Memory B cell (primary cell): Measurements from ENCODE around the gene SPOCD1.
"Not testable (repeated sequence)": the region's sequence is repeated elsewhere in the genome, so short reads cannot be mapped to it uniquely, and the experiment has no call there.

Experiments
- ATAC-seq: fragments of 150-1000 bp; cut with Tn5 transposase; 2 replicates; pipeline ENCODE4 v1.10.0; 2021; ENCODE audit warnings: low read depth, mild to moderate bottlenecking, moderate library complexity
- DNase-seq, 2 donors: peaks; one replicate each; pipeline ENCODE4 v3.0.0; 2022; ENCODE audit warnings: low spot score in 2 of 2
- H3K27ac Mint-ChIP-seq: one replicate; pipeline ENCODE4 v1.8.0; 2022; ENCODE audit warnings: mild to moderate bottlenecking, moderate library complexity, mixed read lengths
- H3K27me3 Mint-ChIP-seq: one replicate; pipeline ENCODE4 v1.8.0; 2022; ENCODE audit warnings: mixed read lengths
- H3K36me3 Mint-ChIP-seq: one replicate; pipeline ENCODE4 v1.8.0; 2022; ENCODE audit warnings: mild to moderate bottlenecking, mixed read lengths
- H3K4me1 Mint-ChIP-seq: one replicate; pipeline ENCODE4 v1.8.0; 2022; ENCODE audit warnings: mixed read lengths
- H3K4me3 Mint-ChIP-seq: one replicate; pipeline ENCODE4 v1.8.0; 2022; ENCODE audit warnings: mild to moderate bottlenecking, moderate library complexity, mixed read lengths
- H3K9me3 Mint-ChIP-seq: one replicate; pipeline ENCODE4 v1.8.0; 2022; ENCODE audit warnings: mixed read lengths

Gene SPOCD1

GRCh38 chr1:31816501-31816900 lies 679 bp upstream of the SPOCD1 start:
- H3K27me3 Mint-ChIP-seq, DNase-seq, ATAC-seq, H3K4me3 Mint-ChIP-seq, H3K9me3 Mint-ChIP-seq, H3K36me3 Mint-ChIP-seq, H3K27ac Mint-ChIP-seq: not testable (repeated sequence)
- peaks cover 16% of the 10 kb centered on the region for H3K4me1 Mint-ChIP-seq

DNA sequence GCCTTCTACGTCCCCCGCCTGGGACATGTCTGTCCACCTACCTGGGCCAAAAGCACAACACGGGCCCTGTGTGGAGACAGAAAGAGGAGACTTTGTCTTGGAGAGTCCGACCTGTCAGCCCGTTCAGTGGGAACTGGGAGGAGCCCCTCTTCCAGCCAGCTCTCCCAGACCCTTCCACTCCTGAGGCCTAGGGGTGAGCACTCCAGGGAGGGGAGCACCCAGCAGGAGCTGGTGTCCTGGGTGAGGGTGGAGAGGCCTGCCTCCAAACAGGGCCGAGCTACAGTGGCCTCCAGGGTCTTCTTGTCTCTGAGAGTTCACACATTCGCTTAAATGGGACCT lies 546 bp downstream of the SPOCD1 start:
- no peaks in the 10 kb centered on the region for H3K36me3 Mint-ChIP-seq
- H3K27me3 Mint-ChIP-seq = no peaks in the 10 kb centered on the region
- H3K27ac Mint-ChIP-seq = no peak overlapping the region
- ATAC-seq = no peak
- no peak overlapping the region for H3K4me3 Mint-ChIP-seq
- DNase-seq = no peak
- peaks cover 16% of the 10 kb centered on the region for H3K4me1 Mint-ChIP-seq
- H3K9me3 Mint-ChIP-seq = no peaks in the 10 kb centered on the region

GRCh38 chr1:31814631-31815306 lies 1.1 kb downstream of the SPOCD1 start:
- Mint-ChIP-seq H3K4me1 (peaks cover 16% of the 10 kb centered on the region), H3K27me3 (no peaks in the 10 kb centered on the region), H3K9me3 (no peaks in the 10 kb centered on the region), H3K4me3 (no peak overlapping the region), H3K36me3 (no peaks in the 10 kb centered on the region), H3K27ac (peak overlapping the region; percentile 41)
- DNase-seq (no peak), ATAC-seq (no peak)

GRCh38 chr1:31814041-31814511 lies 1.7 kb downstream of the SPOCD1 start:
- H3K9me3 Mint-ChIP-seq = no peaks in the 10 kb centered on the region
- peaks cover 16% of the 10 kb centered on the region for H3K4me1 Mint-ChIP-seq
- H3K27ac Mint-ChIP-seq = peak overlapping the region; percentile 41
- no peak for DNase-seq
- no peaks in the 10 kb centered on the region for H3K27me3 Mint-ChIP-seq
- ATAC-seq = no peak
- no peak overlapping the region for H3K4me3 Mint-ChIP-seq
- H3K36me3 Mint-ChIP-seq = no peaks in the 10 kb centered on the region

GRCh38 chr1:31812158-31812829 lies 3.5 kb downstream of the SPOCD1 start:
- DNase-seq (no peak), ATAC-seq (no peak)
- Mint-ChIP-seq H3K27me3 (no peaks in the 10 kb centered on the region), H3K9me3 (no peaks in the 10 kb centered on the region), H3K27ac (no peak overlapping the region), H3K4me3 (no peak overlapping the region), H3K4me1 (peaks cover 13% of the 10 kb centered on the region), H3K36me3 (no peaks in the 10 kb centered on the region)

GRCh38 chr1:31811605-31812004 lies 4.2 kb downstream of the SPOCD1 start:
- Mint-ChIP-seq H3K27ac (no peak overlapping the region), H3K4me3 (no peak overlapping the region), H3K4me1 (peaks cover 13% of the 10 kb centered on the region), H3K27me3 (no peaks in the 10 kb centered on the region), H3K9me3 (no peaks in the 10 kb centered on the region), H3K36me3 (no peaks in the 10 kb centered on the region)
- DNase-seq (no peak), ATAC-seq (no peak)

GRCh38 chr1:31809698-31810097 lies 6.1 kb downstream of the SPOCD1 start:
- Mint-ChIP-seq H3K4me1 (peaks cover 8% of the 10 kb centered on the region), H3K36me3 (no peaks in the 10 kb centered on the region), H3K27me3 (no peaks in the 10 kb centered on the region), H3K4me3 (no peak overlapping the region), H3K9me3 (no peaks in the 10 kb centered on the region), H3K27ac (no peak overlapping the region)
- DNase-seq (no peak), ATAC-seq (no peak)

DNA sequence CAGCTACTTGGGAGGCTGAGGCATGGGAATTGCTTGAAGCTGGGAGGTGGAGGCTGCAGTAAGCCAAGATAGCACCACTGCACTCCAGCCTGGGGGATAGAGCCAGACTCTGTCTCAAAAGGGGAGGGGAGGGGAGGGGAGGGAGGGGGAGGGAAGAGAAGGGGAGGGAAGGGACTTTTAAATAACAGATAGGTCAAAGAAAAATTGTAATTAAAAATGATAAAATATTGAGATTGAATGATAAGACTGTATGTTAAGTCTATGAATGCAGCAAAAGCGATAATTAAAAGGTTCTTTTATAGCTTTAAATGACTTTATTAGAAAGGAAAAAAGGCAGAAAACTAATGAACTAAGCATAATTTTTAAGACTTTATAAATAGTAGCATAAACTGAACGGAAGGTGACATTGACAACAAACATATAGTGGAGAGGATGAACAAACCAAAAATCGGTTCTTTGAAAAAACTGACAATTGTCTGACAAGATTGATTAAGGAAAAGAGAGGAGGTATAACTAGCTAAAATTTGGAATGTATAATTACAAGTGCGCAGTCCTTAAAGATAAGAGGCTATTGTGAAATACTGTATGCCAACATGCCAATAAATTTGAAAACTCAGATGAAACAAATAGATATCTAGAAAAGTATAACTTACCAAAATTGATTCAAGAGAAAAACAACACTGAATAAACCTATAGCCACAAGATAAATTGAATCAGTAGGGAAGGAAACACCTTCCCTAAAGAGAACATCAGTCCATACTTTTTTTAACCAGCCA lies 8.4 kb downstream of the SPOCD1 start:
- DNase-seq = no peak
- no peaks in the 10 kb centered on the region for H3K36me3 Mint-ChIP-seq
- ATAC-seq = no peak

DNA sequence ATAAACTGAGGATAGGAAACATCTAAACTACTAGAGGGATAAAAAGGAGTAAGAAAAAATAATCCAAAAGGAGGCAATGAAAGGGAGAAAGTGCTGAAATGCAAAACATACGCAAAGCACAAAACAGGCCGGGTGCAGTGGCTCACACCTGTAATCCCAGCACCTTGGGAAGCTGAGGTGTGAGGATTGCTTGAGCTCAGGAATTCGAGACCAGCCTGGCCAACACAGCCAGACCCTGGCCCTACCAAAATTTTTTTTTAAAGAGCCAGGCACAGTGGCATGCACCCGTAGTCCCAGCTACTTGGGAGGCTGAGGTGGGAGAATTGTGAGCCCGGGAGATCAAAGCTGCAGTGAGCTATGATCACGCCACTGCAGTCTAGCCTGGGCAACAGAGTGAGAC lies 10.5 kb downstream of the SPOCD1 start:
- H3K27me3 Mint-ChIP-seq = peaks cover 2% of the 10 kb centered on the region
- no peak overlapping the region for H3K4me3 Mint-ChIP-seq
- peaks cover 18% of the 10 kb centered on the region for H3K4me1 Mint-ChIP-seq
- no peaks in the 10 kb centered on the region for H3K9me3 Mint-ChIP-seq
- DNase-seq (no peak), ATAC-seq (no peak)
- H3K36me3 Mint-ChIP-seq = no peaks in the 10 kb centered on the region
- H3K27ac Mint-ChIP-seq = no peak overlapping the region

More for the DNA sequence above, 8.4 kb downstream of the SPOCD1 start:
- Mint-ChIP-seq H3K27ac (no peak overlapping the region), H3K9me3 (no peaks in the 10 kb centered on the region), H3K27me3 (no peaks in the 10 kb centered on the region), H3K4me3 (no peak overlapping the region), H3K4me1 (peaks cover 7% of the 10 kb centered on the region)

- DNase-seq = no peak
- no peak for ATAC-seq
- Mint-ChIP-seq H3K36me3 (no peaks in the 10 kb centered on the region), H3K27ac (no peak overlapping the region), H3K9me3 (no peaks in the 10 kb centered on the region), H3K27me3 (peaks cover 2% of the 10 kb centered on the region), H3K4me3 (no peak overlapping the region), H3K4me1 (peaks cover 18% of the 10 kb centered on the region)
Measured at GRCh38 chr1:31804098-31804497, 11.7 kb downstream of the SPOCD1 start.

DNA sequence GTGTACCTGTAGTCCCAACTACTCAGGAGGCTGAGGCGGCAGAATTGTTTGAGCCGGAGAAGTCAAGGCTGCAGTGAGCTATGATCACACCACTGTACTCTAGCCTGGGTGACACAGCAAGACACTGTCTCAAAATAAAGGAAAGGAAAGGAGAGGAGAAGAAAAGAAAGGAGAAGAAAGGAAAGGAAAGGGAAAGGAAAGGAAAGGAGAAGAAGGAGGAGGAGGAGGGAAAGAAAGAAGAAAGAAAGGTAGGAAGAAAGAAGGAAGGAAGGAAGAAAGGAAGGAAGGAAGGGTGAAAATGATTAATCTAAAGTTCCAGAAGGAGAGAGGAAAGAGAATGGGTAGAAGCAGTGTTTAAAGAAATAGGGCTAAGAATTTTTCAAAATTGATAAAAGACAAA lies 12.2 kb downstream of the SPOCD1 start:
- Mint-ChIP-seq H3K27ac (no peak overlapping the region), H3K27me3 (peaks cover 2% of the 10 kb centered on the region), H3K4me1 (peaks cover 18% of the 10 kb centered on the region), H3K36me3 (no peaks in the 10 kb centered on the region), H3K4me3 (no peak overlapping the region), H3K9me3 (no peaks in the 10 kb centered on the region)
- ATAC-seq (no peak), DNase-seq (no peak)

GRCh38 chr1:31802190-31803150 lies 13.4 kb downstream of the SPOCD1 start:
- Mint-ChIP-seq H3K27ac (no peak overlapping the region), H3K27me3 (peaks cover 8% of the 10 kb centered on the region), H3K9me3 (no peaks in the 10 kb centered on the region), H3K4me3 (peak overlapping the region; percentile 6), H3K4me1 (peaks cover 18% of the 10 kb centered on the region), H3K36me3 (no peaks in the 10 kb centered on the region)
- no peak for ATAC-seq
- DNase-seq = no peak

DNA sequence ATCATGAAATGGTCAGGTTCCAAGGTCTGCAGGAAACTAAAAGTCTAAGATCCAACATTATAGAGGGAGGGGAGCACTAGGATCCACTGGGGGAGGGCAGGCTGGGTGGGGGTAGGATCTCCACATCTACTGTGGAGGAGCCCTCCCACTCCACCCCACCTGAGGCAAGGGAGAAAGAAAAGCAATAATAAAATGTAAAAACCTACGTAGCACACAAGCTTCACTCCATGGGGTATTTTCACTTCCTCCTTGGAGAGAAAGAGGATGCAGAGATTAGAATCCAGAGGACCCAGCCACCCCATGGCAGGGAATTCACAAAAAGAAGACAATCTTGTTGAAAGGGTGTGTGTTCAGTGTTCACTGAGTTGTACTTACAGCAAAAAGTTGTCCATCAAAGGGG lies 14.4 kb downstream of the SPOCD1 start:
- Mint-ChIP-seq H3K4me1 (peaks cover 18% of the 10 kb centered on the region), H3K4me3 (no peak overlapping the region), H3K27me3 (peaks cover 11% of the 10 kb centered on the region), H3K36me3 (no peaks in the 10 kb centered on the region), H3K27ac (no peak overlapping the region), H3K9me3 (no peaks in the 10 kb centered on the region)
- ATAC-seq (no peak), DNase-seq (no peak)

- ATAC-seq = no peak
- Mint-ChIP-seq H3K36me3 (no peaks in the 10 kb centered on the region), H3K4me3 (no peak overlapping the region), H3K4me1 (peaks cover 18% of the 10 kb centered on the region), H3K9me3 (no peaks in the 10 kb centered on the region), H3K27ac (no peak overlapping the region), H3K27me3 (peaks cover 12% of the 10 kb centered on the region)
- no peak for DNase-seq
Measured at GRCh38 chr1:31800674-31800967, 15.2 kb downstream of the SPOCD1 start.
